Raji (cell line): ENCODE measurements around the gene MRC2.

Experiments
- POLR2A ChIP-seq: IDR thresholded peaks from 2 replicates; pipeline ENCODE4 v1.6.1; 2011; ENCODE audit warnings: low read depth, low read length, control low read depth; ENCODE audit not compliant: insufficient read depth

Gene MRC2

GRCh38 chr17:62676231-62676943, 48.9 kb downstream of the MRC2 start:
- no peak for TF ChIP-seq POLR2A

GRCh38 chr17:62676952-62677596, 49.6 kb downstream of the MRC2 start:
- no peak for TF ChIP-seq POLR2A

- TF ChIP-seq POLR2A, result no peak
Observed at GRCh38 chr17:62678214-62678919, 50.9 kb downstream of the MRC2 start.

DNA sequence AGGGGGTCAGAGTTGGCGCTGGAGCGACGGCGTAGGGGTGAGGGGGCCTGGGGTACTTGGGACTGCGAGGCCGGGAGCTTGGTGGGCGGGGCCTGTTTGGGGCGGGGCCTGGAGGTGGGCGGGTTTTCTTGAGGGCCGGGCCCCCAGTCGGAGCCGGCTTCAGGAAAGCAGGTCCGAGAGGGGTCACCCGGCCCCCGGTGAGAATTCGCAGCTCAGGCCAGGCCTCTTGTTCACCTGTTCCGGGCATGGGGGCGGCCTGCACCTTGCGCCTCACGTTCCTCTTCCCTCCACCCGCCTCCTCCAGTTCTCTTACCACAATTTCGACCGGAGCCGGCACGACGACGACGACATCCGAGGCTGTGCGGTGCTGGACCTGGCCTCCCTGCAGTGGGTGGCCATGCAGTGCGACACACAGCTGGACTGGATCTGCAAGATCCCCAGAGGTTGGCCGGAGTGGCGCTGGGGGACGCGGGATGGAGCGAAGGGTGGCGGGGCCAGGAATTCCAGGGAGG, 52.5 kb downstream of the MRC2 start:
- no peak for TF ChIP-seq POLR2A

DNA sequence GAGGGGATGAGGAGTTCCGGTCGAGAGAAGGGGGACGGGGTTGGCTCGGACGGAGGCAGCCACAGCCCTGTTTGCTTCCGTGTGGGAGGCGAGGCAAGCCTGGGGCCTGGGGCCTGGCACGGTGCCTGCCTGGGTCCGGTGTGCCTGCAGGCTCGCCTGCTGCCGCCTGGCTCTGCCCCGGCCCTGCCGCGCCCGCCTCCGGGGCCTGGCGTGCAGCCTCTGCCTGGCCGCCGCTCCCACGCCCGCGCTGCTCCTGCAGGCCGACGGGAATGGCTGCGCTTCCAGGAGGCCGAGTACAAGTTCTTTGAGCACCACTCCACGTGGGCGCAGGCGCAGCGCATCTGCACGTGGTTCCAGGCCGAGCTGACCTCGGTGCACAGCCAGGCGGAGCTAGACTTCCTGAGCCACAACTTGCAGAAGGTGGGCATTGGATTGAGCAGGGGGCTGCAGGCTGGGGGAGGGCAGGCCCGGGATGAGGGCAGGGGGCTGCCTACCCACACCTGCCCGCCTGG, 53.1 kb downstream of the MRC2 start:
- TF ChIP-seq POLR2A, result no peak

DNA sequence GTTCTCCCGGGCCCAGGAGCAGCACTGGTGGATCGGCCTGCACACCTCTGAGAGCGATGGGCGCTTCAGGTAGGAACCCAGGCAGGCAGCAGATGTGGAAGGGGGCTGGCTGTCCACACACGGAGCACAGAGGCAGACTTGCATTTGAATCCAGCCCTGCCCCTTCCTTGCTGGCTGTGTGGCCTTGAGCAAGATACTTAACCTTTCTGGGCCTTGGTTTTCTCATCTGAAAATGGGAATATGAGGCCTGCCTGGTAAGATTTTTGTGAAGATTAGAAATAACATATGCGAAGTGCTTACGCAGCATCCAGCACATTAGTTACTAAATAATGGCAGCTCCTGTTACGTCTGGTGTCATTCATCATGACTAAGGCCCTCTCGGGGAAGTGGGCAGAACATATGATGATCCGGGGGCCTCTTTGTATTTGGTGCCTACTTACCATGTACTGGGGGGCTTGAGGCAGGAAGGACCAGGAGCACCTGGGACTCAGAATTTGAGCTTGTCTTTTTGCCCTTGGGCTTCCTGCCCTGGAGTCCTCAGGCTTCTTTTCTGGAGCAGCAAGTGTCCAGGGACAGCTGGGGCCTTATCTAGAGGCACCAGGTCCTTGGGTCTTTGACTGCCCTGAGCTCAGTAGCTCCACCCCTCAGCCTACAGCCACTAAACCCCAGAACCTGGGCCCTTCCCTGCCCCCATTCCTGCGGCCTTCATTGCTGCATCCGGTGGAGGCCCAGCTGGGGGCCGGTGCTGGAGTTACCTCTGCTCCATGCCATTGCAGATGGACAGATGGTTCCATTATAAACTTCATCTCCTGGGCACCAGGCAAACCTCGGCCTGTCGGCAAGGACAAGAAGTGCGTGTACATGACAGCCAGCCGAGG, 53.8 kb downstream of the MRC2 start:
- TF ChIP-seq POLR2A, result no peak

DNA sequence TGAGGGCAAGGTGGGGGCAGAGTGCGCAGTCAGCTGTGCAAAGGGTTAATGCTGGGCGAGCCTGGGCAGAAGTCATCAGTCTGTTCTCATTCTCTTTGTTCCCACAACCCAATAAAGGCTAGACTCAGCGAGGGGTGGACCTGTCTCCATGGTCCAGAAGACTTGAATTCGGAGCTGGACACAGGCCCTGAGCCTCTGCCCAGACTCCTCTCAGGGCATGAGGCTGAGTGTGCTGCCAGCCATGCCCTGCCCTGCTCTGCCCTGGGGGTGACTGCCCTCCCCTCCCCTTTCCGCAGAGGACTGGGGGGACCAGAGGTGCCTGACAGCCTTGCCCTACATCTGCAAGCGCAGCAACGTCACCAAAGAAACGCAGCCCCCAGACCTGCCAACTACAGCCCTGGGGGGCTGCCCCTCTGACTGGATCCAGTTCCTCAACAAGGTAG, 54.5 kb downstream of the MRC2 start:
- TF ChIP-seq POLR2A, result no peak

DNA sequence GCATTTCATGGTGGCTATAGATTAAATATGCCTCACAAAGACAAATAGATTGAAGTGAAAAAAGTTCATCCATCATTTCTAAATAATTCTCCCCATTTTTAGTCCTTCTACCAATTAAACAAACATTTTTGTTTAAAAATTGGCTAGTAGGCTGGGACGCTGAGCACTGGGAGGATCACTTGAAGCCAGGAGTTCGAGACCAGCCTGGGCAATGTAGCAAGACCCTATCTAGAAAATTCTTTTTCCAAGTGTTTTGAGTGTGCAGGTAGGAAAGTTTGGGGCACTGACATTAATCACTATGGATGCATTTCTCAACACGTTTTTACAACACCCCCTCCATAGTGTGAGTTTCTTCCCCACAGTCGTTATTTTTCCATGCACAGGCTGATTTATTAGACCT, 56.7 kb downstream of the MRC2 start:
- TF ChIP-seq POLR2A, result no peak

- no peak for TF ChIP-seq POLR2A
Observed at GRCh38 chr17:62687997-62688396, 60.5 kb downstream of the MRC2 start.

GRCh38 chr17:62688398-62689160, 61.1 kb downstream of the MRC2 start:
- no peak for TF ChIP-seq POLR2A

- TF ChIP-seq POLR2A, result no peak
Observed at GRCh38 chr17:62689441-62690167, 62.1 kb downstream of the MRC2 start.

DNA sequence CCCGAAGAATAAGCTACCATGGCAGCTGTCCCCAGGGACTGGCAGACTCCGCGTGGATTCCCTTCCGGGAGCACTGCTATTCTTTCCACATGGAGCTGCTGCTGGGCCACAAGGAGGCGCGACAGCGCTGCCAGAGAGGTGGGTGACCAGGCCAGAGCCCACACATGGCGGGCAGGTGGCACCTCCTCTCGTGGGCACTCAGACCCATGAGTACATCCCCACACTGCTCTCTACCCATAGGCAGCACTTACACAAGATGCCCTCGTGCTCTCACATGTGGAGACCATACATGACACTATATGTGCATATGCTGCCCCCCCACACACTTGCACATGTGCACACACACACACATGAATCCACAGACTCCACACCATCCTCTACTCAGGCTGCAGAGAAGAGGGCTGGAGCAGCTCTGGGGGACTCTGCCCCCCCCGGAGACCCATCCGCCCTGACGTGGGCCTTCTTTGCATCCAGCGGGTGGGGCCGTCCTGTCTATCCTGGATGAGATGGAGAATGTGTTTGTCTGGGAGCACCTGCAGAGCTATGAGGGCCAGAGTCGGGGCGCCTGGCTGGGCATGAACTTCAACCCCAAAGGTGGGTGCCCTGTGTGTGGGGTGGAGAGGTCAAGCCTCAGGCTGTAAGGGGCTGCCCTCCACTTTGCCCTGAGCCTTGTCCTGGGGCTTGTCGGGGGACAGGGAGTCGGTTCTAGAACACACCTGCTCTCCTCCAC, 62.9 kb downstream of the MRC2 start:
- no peak for TF ChIP-seq POLR2A

GRCh38 chr17:62692159-62692651, 64.7 kb downstream of the MRC2 start:
- TF ChIP-seq POLR2A, result no peak
